CD4-positive, alpha-beta T cell (primary cell): ENCODE results near the gene MAP3K5. TPM values are rescaled to one million over a fixed set of nuclear protein-coding genes. Genes with fewer than 3 reads are reported as not detected.

ENCODE experiments used
- ATAC-seq: fragments of 200-7000 bp; cut with Tn5 transposase; one replicate; pipeline ENCODE4 v1.10.0; 2022; ENCODE audit warnings: mild to moderate bottlenecking; ENCODE audit not compliant: poor library complexity
- CTCF ChIA-PET: fragments of 350-600 bp; sonication (Branson Sonifier 250); formaldehyde crosslinking; loops from one replicate; lab custom pipeline; 2021; ENCODE audit warnings: antibody characterized with exemption, inconsistent platforms; lab: Charles Lee
- POLR2A ChIA-PET: fragments of 350-600 bp; sonication (Branson Sonifier 250); formaldehyde crosslinking; loops from one replicate; lab custom pipeline; 2021; ENCODE audit warnings: antibody characterized with exemption, inconsistent platforms; lab: Charles Lee
- DNase-seq, 14 experiments: peaks; one replicate each; pipeline ENCODE4 v3.0.0-alpha.2; 2013 to 2020; ENCODE audit warnings: mixed read lengths in 2 of 14
- H3K27ac ChIP-seq, 2 donors: one replicate each; pipeline versions ENCODE4 v1.5.1 to v1.7.0; 2013; ENCODE audit warnings: low read length in 2 of 2, low read depth in 1 of 2, mild to moderate bottlenecking in 1 of 2
- H3K27me3 ChIP-seq, 2 experiments: 1 replicate in 1 of 2; 2 replicates in 1 of 2; pipeline versions ENCODE4 v1.6.1 to v1.7.0; 2013; ENCODE audit warnings: low read length in 2 of 2, control low read depth in 1 of 2, mild to moderate bottlenecking in 1 of 2, moderate library complexity in 1 of 2; ENCODE audit not compliant: insufficient read depth in 2 of 2, control insufficient read depth in 1 of 2
- H3K36me3 ChIP-seq: one replicate; pipeline ENCODE4 v1.6.1; 2013; ENCODE audit warnings: low read length, control low read depth; ENCODE audit not compliant: insufficient read depth
- H3K4me1 ChIP-seq: one replicate; pipeline ENCODE4 v1.6.1; 2013; ENCODE audit warnings: low read length, control low read depth; ENCODE audit not compliant: insufficient read depth
- H3K4me3 ChIP-seq: one replicate; pipeline ENCODE4 v1.5.1; 2013; ENCODE audit warnings: mild to moderate bottlenecking, low read length, moderate library complexity
- H3K9me3 ChIP-seq, 2 experiments: 1 replicate in 1 of 2; 2 replicates in 1 of 2; pipeline versions ENCODE4 v1.6.1 to v1.7.0; 2013; ENCODE audit warnings: low read length in 2 of 2, mild to moderate bottlenecking in 2 of 2, control low read depth in 1 of 2, moderate library complexity in 1 of 2; ENCODE audit not compliant: control insufficient read depth in 1 of 2, insufficient read depth in 1 of 2
- H3K27ac Mint-ChIP-seq: one replicate; pipeline ENCODE4 v1.8.0; 2020; ENCODE audit warnings: mixed read lengths
- H3K27me3 Mint-ChIP-seq: one replicate; pipeline ENCODE4 v1.8.0; 2021; ENCODE audit warnings: mixed read lengths
- H3K36me3 Mint-ChIP-seq: one replicate; pipeline ENCODE4 v1.8.0; 2021; ENCODE audit warnings: low read depth, mixed read lengths
- H3K4me1 Mint-ChIP-seq: one replicate; pipeline ENCODE4 v1.8.0; 2021; ENCODE audit warnings: low read depth, mixed read lengths
- H3K4me3 Mint-ChIP-seq: one replicate; pipeline ENCODE4 v1.8.0; 2020; ENCODE audit warnings: mild to moderate bottlenecking, mixed read lengths
- H3K9me3 Mint-ChIP-seq: one replicate; pipeline ENCODE4 v1.8.0; 2020; ENCODE audit warnings: mixed read lengths
- intact Hi-C, 2 experiments: fragments of 100-400 bp; cut with DNase I in 1 of 2; cut with micrococcal nuclease in 1 of 2; formaldehyde crosslinking; loops; one replicate each; pipeline versions ENCODE4 v1.15.1 to v1.9.0; 2023 to 2025; cut with DNase I, micrococcal nuclease
- total RNA-seq, 174 experiments: library from RNA in 2 of 174; stranded (reverse) in 2 of 174; gene quantifications; one replicate each; pipeline ENCODE4 v1.2.3 and lab custom pipeline; 2021 to 2026
- TF ChIP-seq, protein P1 (sequence below): fragments of 200-600 bp; IDR thresholded peaks from one replicate; pipeline ENCODE4 v1.8.0; 2022; ENCODE audit warnings: antibody characterized with exemption, mild to moderate bottlenecking

Gene MAP3K5
- total RNA-seq, 2 experiments from 2014 or later = 12.9 to 14.1 TPM

DNA sequence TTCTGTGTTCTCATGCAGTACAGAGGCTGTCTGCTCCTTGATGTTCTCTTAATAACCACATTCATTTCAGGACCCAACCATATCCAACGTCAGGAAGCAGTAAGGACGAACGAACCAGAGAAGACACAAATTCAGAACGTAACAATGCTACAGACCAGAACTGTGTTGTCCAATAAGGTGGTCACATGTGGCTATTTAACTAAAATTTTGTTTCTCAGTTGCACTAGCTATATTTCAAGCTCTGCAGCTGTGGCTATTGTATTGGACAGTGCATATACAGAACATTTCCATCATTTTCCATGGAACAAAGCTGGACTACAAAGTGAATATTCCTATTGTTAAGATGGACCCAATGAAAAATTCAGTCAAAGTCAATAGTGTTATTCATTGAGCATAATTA is 269.1 kb downstream of the MAP3K5 start:
- DNase-seq = no peak
- no peak overlapping the region for H3K4me3 ChIP-seq
- Mint-ChIP-seq H3K4me1 (peaks cover 22% of the 10 kb centered on the region), H3K27ac (no peak overlapping the region), H3K9me3 (no peaks in the 10 kb centered on the region), H3K36me3 (no peaks in the 10 kb centered on the region), H3K27me3 (peaks cover 3% of the 10 kb centered on the region), H3K4me3 (no peak overlapping the region)
- no peaks in the 10 kb centered on the region for H3K36me3 ChIP-seq
- H3K4me1 ChIP-seq = peaks cover 14% of the 10 kb centered on the region
- no peaks in the 10 kb centered on the region for H3K9me3 ChIP-seq
- H3K27me3 ChIP-seq = no peaks in the 10 kb centered on the region
- intact Hi-C loops = no loop called here
- CTCF ChIA-PET = no interaction called here
- no peak for ATAC-seq
- POLR2A ChIA-PET = no interaction called here
- TF ChIP-seq, protein P1, sequence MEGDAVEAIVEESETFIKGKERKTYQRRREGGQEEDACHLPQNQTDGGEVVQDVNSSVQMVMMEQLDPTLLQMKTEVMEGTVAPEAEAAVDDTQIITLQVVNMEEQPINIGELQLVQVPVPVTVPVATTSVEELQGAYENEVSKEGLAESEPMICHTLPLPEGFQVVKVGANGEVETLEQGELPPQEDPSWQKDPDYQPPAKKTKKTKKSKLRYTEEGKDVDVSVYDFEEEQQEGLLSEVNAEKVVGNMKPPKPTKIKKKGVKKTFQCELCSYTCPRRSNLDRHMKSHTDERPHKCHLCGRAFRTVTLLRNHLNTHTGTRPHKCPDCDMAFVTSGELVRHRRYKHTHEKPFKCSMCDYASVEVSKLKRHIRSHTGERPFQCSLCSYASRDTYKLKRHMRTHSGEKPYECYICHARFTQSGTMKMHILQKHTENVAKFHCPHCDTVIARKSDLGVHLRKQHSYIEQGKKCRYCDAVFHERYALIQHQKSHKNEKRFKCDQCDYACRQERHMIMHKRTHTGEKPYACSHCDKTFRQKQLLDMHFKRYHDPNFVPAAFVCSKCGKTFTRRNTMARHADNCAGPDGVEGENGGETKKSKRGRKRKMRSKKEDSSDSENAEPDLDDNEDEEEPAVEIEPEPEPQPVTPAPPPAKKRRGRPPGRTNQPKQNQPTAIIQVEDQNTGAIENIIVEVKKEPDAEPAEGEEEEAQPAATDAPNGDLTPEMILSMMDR = no peak
- H3K27ac ChIP-seq = no peak overlapping the region

DNA sequence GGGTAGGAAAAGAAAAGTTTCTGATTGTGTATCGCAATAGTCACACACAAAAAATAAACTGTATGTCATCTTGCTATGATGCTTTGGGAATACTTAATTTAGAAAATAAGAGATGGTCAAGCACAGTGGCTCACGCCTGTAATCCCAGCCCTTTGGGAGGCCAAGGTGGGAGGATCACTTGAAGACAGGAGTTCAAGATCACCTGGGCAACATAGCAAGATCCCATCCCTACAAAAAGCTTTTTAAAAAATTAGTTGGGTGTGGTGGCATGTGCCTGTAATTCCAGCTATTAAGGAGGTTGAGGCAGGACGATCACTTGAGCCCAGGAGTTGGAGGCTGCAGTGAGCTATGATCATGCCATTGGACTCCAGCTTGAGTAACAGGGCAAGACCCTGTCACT is 269.6 kb downstream of the MAP3K5 start:
- Mint-ChIP-seq H3K36me3 (no peaks in the 10 kb centered on the region), H3K27me3 (peaks cover 3% of the 10 kb centered on the region), H3K9me3 (no peaks in the 10 kb centered on the region), H3K4me1 (peaks cover 22% of the 10 kb centered on the region), H3K27ac (no peak overlapping the region), H3K4me3 (no peak overlapping the region)
- Histone ChIP-seq H3K27me3 (no peaks in the 10 kb centered on the region), H3K9me3 (no peaks in the 10 kb centered on the region), H3K4me3 (no peak overlapping the region), H3K27ac (no peak overlapping the region), H3K36me3 (no peaks in the 10 kb centered on the region), H3K4me1 (peaks cover 14% of the 10 kb centered on the region)
- POLR2A ChIA-PET = no interaction called here
- CTCF ChIA-PET = no interaction called here
- intact Hi-C loops = no loop called here
- ATAC-seq (no peak), DNase-seq (no peak)
- TF ChIP-seq, protein P1 = no peak

DNA sequence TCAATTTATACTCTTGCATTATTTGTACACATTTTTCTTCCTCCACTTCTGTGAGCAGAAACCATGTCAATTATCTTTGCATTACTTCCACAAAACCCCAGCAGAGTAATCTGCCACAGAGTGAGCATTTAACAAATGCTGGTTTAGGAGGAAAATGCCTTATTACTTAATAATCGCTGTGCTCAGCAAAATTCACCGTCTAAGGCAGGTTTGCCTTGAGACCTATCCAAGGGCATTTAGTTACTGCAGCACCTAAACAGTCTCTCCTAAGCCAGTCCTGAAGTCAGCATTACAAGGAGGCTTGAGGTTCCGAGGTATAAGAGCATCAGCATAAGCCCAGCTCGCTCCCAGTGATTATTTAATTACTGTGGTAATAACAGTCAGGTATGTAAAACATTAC is 270.4 kb downstream of the MAP3K5 start:
- Histone ChIP-seq H3K4me3 (no peak overlapping the region), H3K27me3 (no peaks in the 10 kb centered on the region), H3K27ac (no peak overlapping the region), H3K36me3 (no peaks in the 10 kb centered on the region), H3K4me1 (peaks cover 14% of the 10 kb centered on the region), H3K9me3 (no peaks in the 10 kb centered on the region)
- Mint-ChIP-seq H3K27ac (no peak overlapping the region), H3K4me3 (no peak overlapping the region), H3K9me3 (no peaks in the 10 kb centered on the region), H3K27me3 (no peaks in the 10 kb centered on the region), H3K36me3 (no peaks in the 10 kb centered on the region), H3K4me1 (peaks cover 18% of the 10 kb centered on the region)
- CTCF ChIA-PET = no interaction called here
- POLR2A ChIA-PET = no interaction called here
- ATAC-seq (no peak), DNase-seq (no peak)
- intact Hi-C loops = no loop called here
- TF ChIP-seq, protein P1 = no peak
